Colonic mucosa (tissue), 4 donors: ENCODE data around the gene HNRNPAB. TPM values are rescaled to one million over a fixed set of nuclear protein-coding genes. Genes with fewer than 3 reads are reported as not detected.
A peak's percentile ranks its signal among the peaks of the same experiment; 100 is the strongest.
"Not testable (repeated sequence)": the region's sequence is repeated elsewhere in the genome, so short reads cannot be mapped to it uniquely, and the experiment has no call there.

Experiments used
- DNase-seq: peaks from one replicate; pipeline ENCODE4 v3.0.0-alpha.2; 2020
- H3K27ac ChIP-seq: fragments of 200-600 bp; one replicate; pipeline ENCODE4 v1.8.0; 2021
- H3K27me3 ChIP-seq: fragments of 200-600 bp; one replicate; pipeline ENCODE4 v1.8.0; 2021
- H3K36me3 ChIP-seq: fragments of 200-600 bp; one replicate; pipeline ENCODE4 v1.8.0; 2021
- H3K4me1 ChIP-seq: fragments of 200-600 bp; one replicate; pipeline ENCODE4 v1.8.0; 2021; ENCODE audit warnings: mild to moderate bottlenecking
- H3K4me3 ChIP-seq: fragments of 200-600 bp; one replicate; pipeline ENCODE4 v1.8.0; 2021
- H3K9ac ChIP-seq, 2 donors: one replicate each; pipeline ENCODE4 v1.7.0; 2013; ENCODE audit warnings: control low read depth in 2 of 2, low read depth in 2 of 2, low read length in 2 of 2
- H3K9me3 ChIP-seq: fragments of 200-600 bp; one replicate; pipeline ENCODE4 v1.8.0; 2021
- intact Hi-C: fragments of 100-400 bp; cut with DNase I; formaldehyde crosslinking; loops from one replicate; pipeline ENCODE4 v1.14.1; 2022
- total RNA-seq, 2 donors: library from RNA; stranded (reverse); fragmentation: NEBNext Ultra II Directional in 1 of 2; extraction: Animal tissue kit (Norgen Biotek cat#: 25700) in 1 of 2; gene quantifications; one replicate each; pipeline ENCODE4 v1.2.1, GENCODE V29; 2021
- TF ChIP-seq, protein P1 (sequence below): fragments of 200-600 bp; IDR thresholded peaks from one replicate; pipeline ENCODE4 v1.8.0; 2022; ENCODE audit warnings: antibody characterized with exemption, mild to moderate bottlenecking
- donor health status: healthy.
- donor health status: DM: no; HTN: no; CAD: no.
- donor health status: DM: no; HTN: no; CAD: no.

HNRNPAB gene
- total RNA-seq, 2 donors from 2014 or later = 286 to 385 TPM

DNA sequence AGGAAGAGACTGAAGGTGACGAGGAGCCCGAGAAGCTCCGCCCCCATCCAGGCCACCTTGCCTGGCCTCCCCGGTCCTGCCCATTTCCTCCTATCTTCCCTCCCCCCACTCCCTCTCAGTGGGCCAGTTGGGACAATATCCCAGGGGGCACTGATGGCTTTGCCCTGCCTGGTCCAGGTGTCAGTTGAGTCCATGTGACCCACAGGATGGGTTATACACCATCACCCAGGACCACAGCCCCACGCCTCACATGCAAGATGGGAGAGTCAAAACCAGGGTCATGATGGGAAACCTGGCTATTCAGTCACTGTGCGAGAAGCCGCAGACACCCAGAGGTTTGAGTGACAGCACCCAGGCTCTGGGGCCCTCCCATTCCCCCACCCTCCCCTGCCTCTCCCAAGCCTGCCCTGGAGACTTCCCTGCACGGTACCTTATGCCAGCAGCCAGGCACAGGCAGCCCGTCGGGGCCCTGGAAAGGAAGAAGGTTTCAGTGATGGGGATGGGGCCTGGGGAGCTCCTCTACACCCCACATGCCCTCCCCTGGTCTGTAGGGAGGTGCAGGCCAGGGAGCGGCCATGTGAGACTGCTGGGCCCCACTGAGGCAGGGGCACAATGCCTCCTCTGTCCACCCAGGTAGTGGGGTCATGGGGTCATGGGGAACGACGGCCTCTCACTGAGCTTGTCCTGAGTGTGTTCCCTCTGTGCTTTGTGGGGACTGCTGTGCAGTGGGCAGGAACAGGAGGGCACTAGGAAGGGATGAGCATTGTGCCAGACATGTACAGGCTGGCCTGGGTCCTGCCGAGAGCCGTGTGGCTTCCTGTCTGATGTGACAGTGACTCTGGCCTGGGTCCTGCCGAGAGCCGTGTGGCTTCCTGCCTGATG, 34.6 kb downstream of the HNRNPAB start:
- Histone ChIP-seq H3K9ac (peak overlapping the region in 1 of 2 donors; percentile 16), H3K27ac (peak overlapping the region; percentile 47), H3K36me3 (no peaks in the 10 kb centered on the region), H3K4me3 (no peak overlapping the region), H3K4me1 (peaks cover 22% of the 10 kb centered on the region), H3K27me3 (no peaks in the 10 kb centered on the region), H3K9me3 (no peaks in the 10 kb centered on the region)
- TF ChIP-seq, protein P1, sequence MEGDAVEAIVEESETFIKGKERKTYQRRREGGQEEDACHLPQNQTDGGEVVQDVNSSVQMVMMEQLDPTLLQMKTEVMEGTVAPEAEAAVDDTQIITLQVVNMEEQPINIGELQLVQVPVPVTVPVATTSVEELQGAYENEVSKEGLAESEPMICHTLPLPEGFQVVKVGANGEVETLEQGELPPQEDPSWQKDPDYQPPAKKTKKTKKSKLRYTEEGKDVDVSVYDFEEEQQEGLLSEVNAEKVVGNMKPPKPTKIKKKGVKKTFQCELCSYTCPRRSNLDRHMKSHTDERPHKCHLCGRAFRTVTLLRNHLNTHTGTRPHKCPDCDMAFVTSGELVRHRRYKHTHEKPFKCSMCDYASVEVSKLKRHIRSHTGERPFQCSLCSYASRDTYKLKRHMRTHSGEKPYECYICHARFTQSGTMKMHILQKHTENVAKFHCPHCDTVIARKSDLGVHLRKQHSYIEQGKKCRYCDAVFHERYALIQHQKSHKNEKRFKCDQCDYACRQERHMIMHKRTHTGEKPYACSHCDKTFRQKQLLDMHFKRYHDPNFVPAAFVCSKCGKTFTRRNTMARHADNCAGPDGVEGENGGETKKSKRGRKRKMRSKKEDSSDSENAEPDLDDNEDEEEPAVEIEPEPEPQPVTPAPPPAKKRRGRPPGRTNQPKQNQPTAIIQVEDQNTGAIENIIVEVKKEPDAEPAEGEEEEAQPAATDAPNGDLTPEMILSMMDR = no peak
- DNase-seq = no peak
- intact Hi-C loops = no loop called here

DNA sequence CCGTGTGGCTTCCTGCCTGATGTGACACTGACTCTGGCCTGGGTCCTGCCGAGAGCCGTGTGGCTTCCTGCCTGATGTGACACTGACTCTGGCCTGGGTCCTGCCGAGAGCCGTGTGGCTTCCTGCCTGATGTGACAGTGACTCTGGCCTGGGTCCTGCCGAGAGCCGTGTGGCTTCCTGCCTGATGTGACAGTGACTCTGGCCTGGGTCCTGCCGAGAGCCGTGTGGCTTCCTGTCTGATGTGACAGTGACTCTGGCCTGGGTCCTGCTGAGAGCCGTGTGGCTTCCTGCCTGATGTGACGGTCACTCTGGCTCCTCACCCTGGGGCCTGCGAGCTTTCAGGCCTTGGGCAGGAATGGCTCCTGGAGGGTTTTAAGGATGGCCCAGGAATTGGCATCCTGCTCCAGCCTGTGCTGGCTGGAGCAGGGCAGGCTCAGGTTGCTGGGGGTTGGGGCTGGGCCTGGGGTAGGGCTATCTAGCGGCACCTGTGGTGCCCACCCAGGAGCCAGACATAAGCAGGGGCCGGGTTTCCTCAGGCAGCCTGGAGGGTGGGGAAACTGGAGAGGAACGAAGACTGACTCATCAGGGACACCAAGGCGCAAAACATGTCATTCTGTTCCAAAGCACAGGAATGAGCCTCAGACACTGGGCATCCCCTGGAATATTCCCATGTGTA, 35.4 kb downstream of the HNRNPAB start:
- H3K9ac ChIP-seq = not testable (repeated sequence)
- H3K4me1 ChIP-seq = peaks cover 22% of the 10 kb centered on the region

DNA sequence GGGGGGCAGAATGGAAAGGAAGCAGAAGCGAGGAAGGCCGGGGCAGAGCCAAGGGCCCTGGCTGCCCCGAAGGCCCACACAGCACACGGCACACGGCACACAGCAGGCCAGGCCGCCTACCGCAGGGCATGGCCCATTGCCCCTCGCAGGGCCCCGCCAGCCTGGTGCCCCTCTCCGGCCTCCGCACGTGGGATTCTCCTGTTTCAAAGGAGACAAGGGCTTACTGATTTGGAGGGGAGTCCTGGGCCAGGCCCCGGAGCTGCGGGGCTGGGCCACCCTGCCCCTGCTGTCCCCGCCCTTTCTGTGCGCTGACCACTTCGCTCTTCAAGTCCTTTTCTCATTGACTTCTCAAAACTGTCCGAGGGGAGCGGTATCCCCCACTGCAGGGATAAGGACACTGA, 36.0 kb downstream of the HNRNPAB start:
- intact Hi-C loops = no loop called here

More for the DNA sequence above, 35.4 kb downstream of the HNRNPAB start:
- H3K27me3 ChIP-seq, H3K4me3 ChIP-seq, intact Hi-C loops, DNase-seq, H3K36me3 ChIP-seq, H3K9me3 ChIP-seq: not testable (repeated sequence)
- H3K27ac ChIP-seq = peak overlapping the region; percentile 22

DNA sequence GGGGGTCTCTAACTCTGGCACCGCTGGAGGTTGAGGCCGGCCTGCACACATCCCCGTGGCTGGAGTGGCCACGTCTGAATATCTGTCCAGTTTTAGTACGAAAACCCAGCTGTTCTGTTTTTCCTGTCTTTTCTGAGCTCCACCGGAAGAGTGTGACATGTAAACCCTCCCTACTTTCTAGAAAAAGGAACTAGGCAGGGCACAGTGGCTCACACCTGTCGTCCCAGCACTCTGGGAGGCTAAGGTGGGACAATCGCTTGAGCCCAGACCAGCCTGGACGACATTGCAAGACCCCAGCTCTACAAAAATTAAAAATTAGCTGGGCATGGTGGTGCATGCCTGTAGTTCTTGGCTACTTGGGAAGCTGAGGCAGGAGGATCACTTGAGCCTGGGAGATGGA, 36.4 kb downstream of the HNRNPAB start:
- intact Hi-C loops = no loop called here
- H3K4me3 ChIP-seq = no peak overlapping the region
- peak overlapping the region; percentile 22 for H3K27ac ChIP-seq
- H3K9ac ChIP-seq = no peak overlapping the region
- no peaks in the 10 kb centered on the region for H3K27me3 ChIP-seq
- H3K4me1 ChIP-seq = peaks cover 22% of the 10 kb centered on the region
- H3K36me3 ChIP-seq = no peaks in the 10 kb centered on the region
- no peaks in the 10 kb centered on the region for H3K9me3 ChIP-seq
- no peak for DNase-seq
- TF ChIP-seq, protein P1 = no peak

More for the DNA sequence above, 36.0 kb downstream of the HNRNPAB start:
- TF ChIP-seq, protein P1 = no peak
- H3K9me3 ChIP-seq = no peaks in the 10 kb centered on the region
- H3K36me3 ChIP-seq = no peaks in the 10 kb centered on the region
- peak overlapping the region; percentile 22 for H3K27ac ChIP-seq
- no peak for DNase-seq
- no peak overlapping the region for H3K4me3 ChIP-seq
- H3K4me1 ChIP-seq = peaks cover 22% of the 10 kb centered on the region
- no peak overlapping the region for H3K9ac ChIP-seq
- no peaks in the 10 kb centered on the region for H3K27me3 ChIP-seq

DNA sequence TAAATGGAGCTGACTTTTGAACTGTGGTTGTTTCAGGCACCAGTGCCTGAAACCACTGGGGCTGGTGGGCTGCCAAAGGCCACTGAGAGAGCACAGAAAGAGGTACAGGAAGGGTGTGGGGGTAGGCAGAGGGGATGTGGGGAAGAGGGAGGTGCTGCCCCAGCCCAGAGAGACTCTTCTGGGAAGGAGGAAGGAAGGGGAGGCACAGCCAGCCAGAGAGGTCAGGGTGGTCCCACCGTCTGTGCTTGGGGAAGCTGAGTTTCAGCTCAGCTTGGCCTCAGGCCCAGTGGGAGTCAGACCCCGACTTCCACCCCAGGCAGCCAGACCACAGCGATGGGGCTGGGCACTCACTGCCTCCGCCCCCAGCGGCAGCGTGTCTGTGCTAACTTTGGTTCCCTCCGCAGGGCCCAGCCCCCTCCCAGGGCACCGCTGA, 36.9 kb downstream of the HNRNPAB start:
- no peak overlapping the region for H3K9ac ChIP-seq
- TF ChIP-seq, protein P1 = no peak
- H3K4me3 ChIP-seq = no peak overlapping the region
- peaks cover 22% of the 10 kb centered on the region for H3K4me1 ChIP-seq
- H3K36me3 ChIP-seq = no peaks in the 10 kb centered on the region
- H3K27me3 ChIP-seq = no peaks in the 10 kb centered on the region
- intact Hi-C loops = no loop called here
- no peaks in the 10 kb centered on the region for H3K9me3 ChIP-seq
- DNase-seq = no peak
- H3K27ac ChIP-seq = peak overlapping the region; percentile 22
